ENCODE results near the gene FAM13C.

FAM13C gene

DNA sequence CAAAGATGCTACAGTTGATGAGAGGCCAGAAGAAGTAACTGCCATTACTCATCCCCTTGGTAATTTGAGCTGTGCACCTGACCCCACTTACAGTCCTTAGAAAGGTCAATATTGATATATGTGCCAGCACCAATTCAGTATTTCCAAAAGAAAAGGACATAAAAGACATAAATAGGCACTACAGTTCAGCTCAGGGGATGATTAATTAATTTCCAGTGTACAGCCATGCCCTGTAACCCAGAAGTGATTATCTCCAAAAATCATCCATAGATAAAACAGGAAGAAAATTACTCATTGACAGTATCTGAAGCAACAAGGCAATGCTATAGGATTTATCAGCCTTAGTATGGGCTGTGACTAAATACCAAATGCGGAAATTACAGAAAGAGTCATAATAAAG lies 103.5 kb downstream of the FAM13C start:
- TF ChIP-seq, protein P1, sequence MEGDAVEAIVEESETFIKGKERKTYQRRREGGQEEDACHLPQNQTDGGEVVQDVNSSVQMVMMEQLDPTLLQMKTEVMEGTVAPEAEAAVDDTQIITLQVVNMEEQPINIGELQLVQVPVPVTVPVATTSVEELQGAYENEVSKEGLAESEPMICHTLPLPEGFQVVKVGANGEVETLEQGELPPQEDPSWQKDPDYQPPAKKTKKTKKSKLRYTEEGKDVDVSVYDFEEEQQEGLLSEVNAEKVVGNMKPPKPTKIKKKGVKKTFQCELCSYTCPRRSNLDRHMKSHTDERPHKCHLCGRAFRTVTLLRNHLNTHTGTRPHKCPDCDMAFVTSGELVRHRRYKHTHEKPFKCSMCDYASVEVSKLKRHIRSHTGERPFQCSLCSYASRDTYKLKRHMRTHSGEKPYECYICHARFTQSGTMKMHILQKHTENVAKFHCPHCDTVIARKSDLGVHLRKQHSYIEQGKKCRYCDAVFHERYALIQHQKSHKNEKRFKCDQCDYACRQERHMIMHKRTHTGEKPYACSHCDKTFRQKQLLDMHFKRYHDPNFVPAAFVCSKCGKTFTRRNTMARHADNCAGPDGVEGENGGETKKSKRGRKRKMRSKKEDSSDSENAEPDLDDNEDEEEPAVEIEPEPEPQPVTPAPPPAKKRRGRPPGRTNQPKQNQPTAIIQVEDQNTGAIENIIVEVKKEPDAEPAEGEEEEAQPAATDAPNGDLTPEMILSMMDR (IDR thresholded peaks at IDR 0.05; ENCODE audit: extremely low read depth, missing control alignments): no peak
- no peak for DNase-seq (ENCODE audit: low spot score)

DNA sequence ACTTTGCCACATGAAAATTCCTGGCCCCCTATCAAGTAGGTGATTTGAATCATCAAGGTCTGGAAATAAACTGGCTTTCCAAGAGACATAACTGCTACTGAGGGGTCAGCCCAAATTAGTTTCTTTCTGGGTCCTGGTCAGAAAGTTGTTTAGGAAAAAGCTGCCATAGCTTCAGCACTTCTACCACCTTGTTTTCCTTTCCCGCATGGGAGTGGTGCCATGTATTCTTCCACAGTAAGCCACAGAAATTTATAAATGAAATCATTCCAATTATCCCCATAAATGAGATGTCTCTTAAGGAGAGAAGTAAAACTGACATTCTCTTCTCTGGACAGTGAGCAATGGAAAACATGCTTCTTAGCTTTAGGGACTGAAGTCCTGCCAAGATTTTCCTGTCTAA lies 105.1 kb downstream of the FAM13C start:
- TF ChIP-seq, protein P1 (IDR thresholded peaks at IDR 0.05; ENCODE audit: extremely low read depth, missing control alignments): no peak
- DNase-seq (ENCODE audit: low spot score): no peak

DNA sequence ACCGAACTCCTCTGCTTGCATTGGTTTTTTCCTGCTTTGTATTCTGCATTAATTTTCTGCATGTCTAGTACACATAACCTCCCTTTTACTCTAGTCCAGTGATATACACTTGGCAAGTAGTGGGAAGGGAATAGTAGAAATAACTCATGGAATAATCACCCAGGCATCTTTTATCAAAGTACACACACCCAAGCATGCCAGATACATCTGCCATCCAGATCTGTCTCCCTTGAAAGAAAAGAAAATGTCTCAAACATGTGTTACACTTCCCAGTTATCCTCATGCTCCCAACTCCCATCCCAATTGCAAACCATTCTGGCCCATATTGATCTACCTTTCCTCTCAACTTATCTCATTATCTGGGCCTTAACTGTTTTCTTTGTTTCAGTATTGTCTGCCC lies 106.9 kb downstream of the FAM13C start:
- DNase-seq (ENCODE audit: low spot score): no peak
- TF ChIP-seq, protein P1 (IDR thresholded peaks at IDR 0.05; ENCODE audit: extremely low read depth, missing control alignments): no peak

DNA sequence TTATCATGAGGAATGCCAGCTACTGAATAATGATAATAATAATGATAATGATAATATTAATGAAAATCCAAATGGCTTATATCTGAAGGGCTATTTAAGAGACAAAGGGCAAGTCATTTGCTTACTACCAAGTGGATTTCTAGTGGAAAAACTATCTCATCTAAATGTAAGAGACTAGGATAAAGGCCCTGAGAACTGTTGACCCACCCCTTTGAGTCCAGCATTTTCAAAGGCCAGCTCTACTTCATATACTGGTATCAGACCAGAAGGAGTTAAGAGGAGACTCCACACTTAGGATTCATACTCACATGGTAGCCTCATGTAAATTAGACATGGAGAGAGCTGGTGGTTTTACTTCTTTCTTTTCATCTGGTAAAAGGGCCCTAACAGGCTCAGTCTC lies 109.9 kb downstream of the FAM13C start:
- TF ChIP-seq, protein P1 (IDR thresholded peaks at IDR 0.05; ENCODE audit: extremely low read depth, missing control alignments): no peak

DNA sequence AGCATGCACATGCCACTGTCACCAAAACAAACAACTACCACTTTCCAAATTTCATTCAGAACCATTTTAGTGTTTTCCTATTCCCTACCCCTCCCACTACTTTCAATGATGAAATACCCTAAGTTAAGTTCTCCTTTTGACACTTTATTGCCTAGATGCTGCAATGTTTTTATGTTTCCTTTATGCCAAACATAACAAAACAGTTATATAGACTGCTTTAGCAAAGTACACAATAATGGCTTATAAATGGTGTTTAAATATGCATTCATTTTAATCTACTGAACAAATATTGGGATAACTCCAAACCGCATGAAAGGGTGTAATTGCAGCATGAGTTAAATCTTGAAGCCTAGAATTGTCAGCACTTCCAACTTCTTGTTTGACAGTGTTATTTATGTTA lies 116.7 kb downstream of the FAM13C start:
- DNase-seq (ENCODE audit: low spot score): no peak
- TF ChIP-seq, protein P1 (IDR thresholded peaks at IDR 0.05; ENCODE audit: extremely low read depth, missing control alignments): no peak

More for the DNA sequence above, 109.9 kb downstream of the FAM13C start:
- DNase-seq (ENCODE audit: low spot score): no peak

DNA sequence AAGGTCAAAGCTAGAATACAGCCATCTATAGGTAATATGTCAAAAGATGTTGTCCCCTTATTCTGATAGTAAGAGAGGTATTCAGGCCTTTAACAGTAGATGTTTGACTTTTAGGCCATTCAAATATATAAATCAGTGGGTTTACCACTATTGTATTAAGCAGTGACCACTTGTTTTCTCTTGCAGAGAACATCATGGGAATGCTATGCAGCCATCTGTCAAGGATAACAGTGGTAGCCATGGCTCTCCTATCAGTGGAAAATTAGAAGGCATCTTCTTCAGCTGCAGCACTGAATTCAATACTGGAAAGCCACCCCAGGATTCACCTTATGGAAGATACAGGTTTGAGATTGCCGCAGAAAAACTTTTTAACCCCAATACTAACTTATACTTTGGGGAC lies 117.5 kb downstream of the FAM13C start:
- TF ChIP-seq, protein P1 (IDR thresholded peaks at IDR 0.05; ENCODE audit: extremely low read depth, missing control alignments): no peak
- DNase-seq (ENCODE audit: low spot score): no peak

DNA sequence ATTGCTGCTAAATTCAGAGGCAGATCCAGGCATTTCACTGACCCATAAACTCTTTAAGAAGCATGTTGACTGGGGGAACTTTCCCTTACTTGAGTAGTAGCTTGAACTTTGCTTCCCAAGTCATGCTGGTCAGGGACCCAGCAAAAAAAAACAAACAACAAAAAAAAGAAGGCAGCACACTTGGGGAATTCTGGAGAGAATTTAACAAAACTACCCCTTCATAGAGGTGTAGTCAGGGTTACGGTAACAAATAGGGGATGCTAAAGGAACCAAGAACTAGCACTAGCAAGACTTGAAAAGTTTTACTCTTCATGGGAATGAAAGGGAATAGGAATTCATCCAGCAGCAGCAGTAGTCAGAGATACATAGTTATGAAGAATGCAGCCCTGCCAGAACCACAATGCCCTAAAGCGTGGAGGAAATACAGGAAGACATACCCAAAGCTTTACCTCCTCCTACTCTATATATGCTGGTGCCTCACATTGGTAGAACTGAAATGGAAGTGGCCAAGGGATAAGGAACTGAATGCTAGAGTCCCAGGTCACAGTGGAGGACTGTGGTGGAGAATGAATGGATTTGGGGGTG lies 118.6 kb downstream of the FAM13C start:
- TF ChIP-seq, protein P1 (IDR thresholded peaks at IDR 0.05; ENCODE audit: extremely low read depth, missing control alignments): no peak
- no peak for DNase-seq (ENCODE audit: low spot score)
